ENCODE data around the gene SPEM2. TPM values are rescaled to one million over a fixed set of nuclear protein-coding genes. Genes with fewer than 3 reads are reported as not detected.
A peak's percentile ranks its signal among the peaks of the same experiment; 100 is the strongest.

The SPEM2 gene
- total RNA-seq = not detected
- long read RNA-seq = 0 reads

- no peak for TF ChIP-seq CTCF (IDR thresholded peaks at IDR 0.05; ENCODE audit: borderline replicate concordance)
- no peaks in the 10 kb centered on the region for H3K27me3 ChIP-seq (ENCODE audit: low read depth)
- intact Hi-C loops (cut with micrococcal nuclease) = no loop called here
- no peaks in the 10 kb centered on the region for H3K9me3 ChIP-seq (replicated peaks)
- no peaks in the 10 kb centered on the region for H3K36me3 ChIP-seq
- H3K4me3 ChIP-seq = no peak within 1 kb of the TSS
- DNase-seq = no peak
- no peaks in the 10 kb centered on the region for H3K4me1 ChIP-seq
- H3K27ac ChIP-seq (replicated peaks) = no peak within 1 kb of the TSS
Observed at GRCh38 chr17:7425316-7425715, at the start of gene SPEM2. Gene SPEM2, plus strand, starts transcription at chr17:7425616. Its CDS starts 73 bp downstream, at chr17:7425689.

GRCh38 chr17:7379134-7379533, 46.3 kb upstream of the SPEM2 start:
- H3K27ac ChIP-seq (replicated peaks) = no peak overlapping the region
- DNase-seq = no peak

GRCh38 chr17:7380321-7380720, 45.1 kb upstream of the SPEM2 start:
- TF ChIP-seq CTCF (IDR thresholded peaks at IDR 0.05; ENCODE audit: borderline replicate concordance) = peak; percentile 15
- Histone ChIP-seq H3K27me3 (ENCODE audit: low read depth) (peaks cover 20% of the 10 kb centered on the region), H3K36me3 (no peaks in the 10 kb centered on the region), H3K4me3 (peak overlapping the region; percentile 63), H3K9me3 (replicated peaks) (no peaks in the 10 kb centered on the region), H3K27ac (replicated peaks) (peak overlapping the region; percentile 65), H3K4me1 (peaks cover 35% of the 10 kb centered on the region)
- peak; percentile 63 for DNase-seq
- intact Hi-C loops (cut with micrococcal nuclease) = no loop called here

More at GRCh38 chr17:7379134-7379533, 46.3 kb upstream of the SPEM2 start:
- intact Hi-C loops (cut with micrococcal nuclease) = no loop called here
- Histone ChIP-seq H3K9me3 (replicated peaks) (no peaks in the 10 kb centered on the region), H3K36me3 (no peaks in the 10 kb centered on the region), H3K27me3 (ENCODE audit: low read depth) (peaks cover 20% of the 10 kb centered on the region), H3K4me1 (peaks cover 32% of the 10 kb centered on the region), H3K4me3 (no peak overlapping the region)
- no peak for TF ChIP-seq CTCF (IDR thresholded peaks at IDR 0.05; ENCODE audit: borderline replicate concordance)

- intact Hi-C loops (cut with micrococcal nuclease) = no loop called here
- peak within 1 kb of the TSS; percentile 65 for H3K27ac ChIP-seq (replicated peaks)
- peak; percentile 48 for DNase-seq
Observed at GRCh38 chr17:7380855-7381683, 44.3 kb upstream of the SPEM2 start, which contains the start of gene TNK1. Gene TNK1, plus strand, starts transcription at chr17:7381089. Its CDS starts 1,838 bp downstream, at chr17:7382927.

GRCh38 chr17:7382901-7383300, 42.5 kb upstream of the SPEM2 start:
- DNase-seq = no peak
- intact Hi-C loops (cut with micrococcal nuclease) = no loop called here
- Histone ChIP-seq H3K9me3 (replicated peaks) (no peaks in the 10 kb centered on the region), H3K27ac (replicated peaks) (no peak overlapping the region), H3K36me3 (no peaks in the 10 kb centered on the region), H3K4me3 (no peak overlapping the region), H3K27me3 (ENCODE audit: low read depth) (peaks cover 20% of the 10 kb centered on the region), H3K4me1 (peaks cover 35% of the 10 kb centered on the region)
- no peak for TF ChIP-seq CTCF (IDR thresholded peaks at IDR 0.05; ENCODE audit: borderline replicate concordance)

More at GRCh38 chr17:7380855-7381683, 44.3 kb upstream of the SPEM2 start, which contains the start of gene TNK1:
- Histone ChIP-seq H3K4me1 (peaks cover 35% of the 10 kb centered on the region), H3K4me3 (peak within 1 kb of the TSS; percentile 63), H3K27me3 (ENCODE audit: low read depth) (peaks cover 20% of the 10 kb centered on the region), H3K9me3 (replicated peaks) (no peaks in the 10 kb centered on the region), H3K36me3 (no peaks in the 10 kb centered on the region)
- TF ChIP-seq CTCF (IDR thresholded peaks at IDR 0.05; ENCODE audit: borderline replicate concordance) = no peak

All from left ventricle myocardium inferior (tissue), 1 donor.